Neural cell (in vitro differentiated cells): ENCODE results near the gene ALX4. TPM values are rescaled to one million over a fixed set of nuclear protein-coding genes. Genes with fewer than 3 reads are reported as not detected.

Experiments
- H2AFZ ChIP-seq: fragments of 200-600, 300-800 bp; sonication (generic), shearing (Covaris generic); 2 replicates; pipeline ENCODE4 v1.6.0; 2014; ENCODE audit warnings: low read depth, mild to moderate bottlenecking, antibody characterized with exemption, low read length, moderate library complexity
- H3F3A ChIP-seq: fragments of 200-600 bp; shearing (Covaris generic); 2 replicates; pipeline ENCODE4 v1.6.1; 2016; ENCODE audit warnings: mild to moderate bottlenecking, moderate library complexity, mixed read lengths, antibody characterized with exemption, low read length; ENCODE audit not compliant: insufficient read depth, poor library complexity, severe bottlenecking
- H3K27ac ChIP-seq: fragments of 200-600, 300-800 bp; sonication (generic), shearing (Covaris generic); 2 replicates; pipeline ENCODE4 v1.5.1; 2014; ENCODE audit warnings: mild to moderate bottlenecking, low read length, moderate library complexity
- H3K27me3 ChIP-seq: fragments of 300-800, 200-600 bp; sonication (generic), shearing (Covaris generic); 2 replicates; pipeline ENCODE4 v1.6.0; 2014; ENCODE audit warnings: mild to moderate bottlenecking, low read depth, low read length, moderate library complexity; ENCODE audit not compliant: insufficient read depth
- H3K36me3 ChIP-seq: fragments of 300-800, 200-600 bp; sonication (generic), shearing (Covaris generic); 2 replicates; pipeline ENCODE4 v1.5.1; 2014; ENCODE audit warnings: mild to moderate bottlenecking, antibody characterized with exemption, low read length, moderate library complexity; ENCODE audit not compliant: insufficient read depth
- H3K4me2 ChIP-seq: fragments of 300-800, 200-600 bp; sonication (generic), shearing (Covaris generic); 2 replicates; pipeline ENCODE4 v1.6.0; 2014; ENCODE audit warnings: mild to moderate bottlenecking, low read length
- H3K4me3 ChIP-seq: fragments of 300-800, 200-600 bp; sonication (generic), shearing (Covaris generic); 2 replicates; pipeline ENCODE4 v1.5.1; 2014; ENCODE audit warnings: mild to moderate bottlenecking, low read length, moderate library complexity
- H3K79me2 ChIP-seq: fragments of 200-600 bp; shearing (Covaris generic); replicated peaks from 2 replicates; pipeline ENCODE4 v1.6.0; 2014; ENCODE audit warnings: mild to moderate bottlenecking, low read length, moderate library complexity; ENCODE audit not compliant: insufficient read depth
- H3K9ac ChIP-seq: fragments of 300-800, 200-600 bp; sonication (generic), shearing (Covaris generic); 2 replicates; pipeline ENCODE4 v1.6.1; 2016; ENCODE audit warnings: mild to moderate bottlenecking, low read length, mixed read lengths
- H3K9me2 ChIP-seq: fragments of 200-600 bp; shearing (Covaris generic); 2 replicates; pipeline ENCODE4 v1.6.1; 2016; ENCODE audit warnings: mild to moderate bottlenecking, low read length, mixed read lengths; ENCODE audit not compliant: insufficient read depth
- H3K9me3 ChIP-seq: fragments of 200-600, 300-800 bp; sonication (generic), shearing (Covaris generic); 2 replicates; pipeline ENCODE4 v1.6.1; 2016; ENCODE audit warnings: mild to moderate bottlenecking, mixed run types, low read length, moderate library complexity, mixed read lengths
- H4K20me1 ChIP-seq: fragments of 200-600 bp; shearing (Covaris generic); 2 replicates; pipeline ENCODE4 v1.6.1; 2016; ENCODE audit warnings: mild to moderate bottlenecking, mixed run types; ENCODE audit not compliant: insufficient read depth
- EP300 ChIP-seq: fragments of 450-650 bp; conservative IDR thresholded peaks from 2 replicates; pipeline ENCODE4 v1.6.1; 2014; ENCODE audit warnings: antibody characterized with exemption, mild to moderate bottlenecking, moderate library complexity; ENCODE audit not compliant: poor library complexity, severe bottlenecking
- EZH2 ChIP-seq: fragments of 200-600, 300-800 bp; shearing (Covaris generic), sonication (generic); IDR thresholded peaks from 2 replicates; pipeline ENCODE4 v1.6.1; 2014; ENCODE audit warnings: antibody characterized with exemption, low read length, borderline replicate concordance, mild to moderate bottlenecking; ENCODE audit not compliant: insufficient read depth, poor library complexity, severe bottlenecking
- MXI1 ChIP-seq: fragments of 450-650 bp; conservative IDR thresholded peaks from 2 replicates; pipeline ENCODE4 v1.6.1; 2014; ENCODE audit warnings: antibody characterized with exemption, mild to moderate bottlenecking; ENCODE audit not compliant: poor library complexity, severe bottlenecking
- POLR2AphosphoS5 ChIP-seq: IDR thresholded peaks from 2 replicates; pipeline ENCODE4 v1.6.1; 2012
- SMC3 ChIP-seq: fragments of 450-650 bp; conservative IDR thresholded peaks from 2 replicates; pipeline ENCODE4 v1.6.1; 2014; ENCODE audit warnings: antibody characterized with exemption, mild to moderate bottlenecking, moderate library complexity; ENCODE audit not compliant: poor library complexity
- TAF1 ChIP-seq: IDR thresholded peaks from 2 replicates; pipeline ENCODE4 v1.6.1; 2012; ENCODE audit warnings: low read depth
- polyA plus RNA-seq: library from polyadenylated mRNA; depleted of rRNA; stranded (reverse); fragments of >200 nt; gene quantifications from 2 replicates; pipeline ENCODE4 v1.2.3, GENCODE V29; 2014
- TF ChIP-seq, protein P1 (sequence below): fragments of 450-650 bp; IDR thresholded peaks from 2 replicates; pipeline ENCODE4 v1.5.1; 2014; ENCODE audit warnings: antibody characterized with exemption, mild to moderate bottlenecking, moderate library complexity; ENCODE audit not compliant: poor library complexity, severe bottlenecking
- TF ChIP-seq, protein P2 (sequence below): IDR thresholded peaks from 2 replicates; pipeline ENCODE4 v1.6.1; 2012; ENCODE audit warnings: borderline replicate concordance

Gene ALX4
- polyA plus RNA-seq, 1 donor from 2014 or later: not detected

DNA sequence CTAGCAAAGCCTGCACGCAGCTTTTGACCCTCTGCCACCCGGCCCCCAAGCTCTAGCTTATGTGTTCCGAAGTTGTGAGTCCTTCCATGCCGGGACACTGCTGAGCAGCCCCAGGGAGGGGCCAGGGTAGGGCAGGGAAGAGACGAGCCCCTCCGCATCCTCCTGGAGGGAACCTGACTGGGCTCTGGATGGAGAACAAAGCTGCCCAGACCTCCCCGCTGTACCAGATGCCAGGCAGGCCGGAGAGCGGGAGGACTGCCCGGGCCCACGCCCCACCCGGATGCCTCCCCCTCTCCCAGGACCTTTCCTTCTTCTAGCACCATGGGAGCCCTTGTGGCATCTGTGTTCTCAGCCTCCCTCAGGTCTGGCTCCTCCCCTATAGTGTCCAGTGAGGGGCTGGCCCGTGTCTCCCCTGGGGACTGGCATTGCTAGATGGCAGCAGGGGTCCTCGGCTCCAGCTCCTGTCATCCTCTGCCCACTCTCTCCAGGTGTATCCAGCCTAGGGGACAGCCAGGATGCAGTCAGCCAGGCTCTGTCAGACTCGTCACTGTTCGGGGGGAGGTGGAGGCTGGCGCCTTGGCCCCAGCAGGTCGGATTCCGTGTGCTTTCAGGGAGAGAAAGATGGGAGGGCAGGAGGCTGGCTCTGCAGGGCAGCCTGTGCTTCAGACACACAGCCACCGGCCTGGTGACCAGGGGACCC lies 46.1 kb downstream of the ALX4 start:
- Histone ChIP-seq H3K4me3 (no peak overlapping the region), H3K9me3 (no peaks in the 10 kb centered on the region), H2AFZ (no peak overlapping the region), H4K20me1 (no peaks in the 10 kb centered on the region), H3K27me3 (no peaks in the 10 kb centered on the region), H3F3A (no peaks in the 10 kb centered on the region), H3K9me2 (no peaks in the 10 kb centered on the region), H3K27ac (no peak overlapping the region), H3K36me3 (no peaks in the 10 kb centered on the region), H3K9ac (no peak overlapping the region), H3K4me2 (no peak overlapping the region), H3K79me2 (no peaks in the 10 kb centered on the region)
- no peak for TF ChIP-seq EP300
- no peak for TF ChIP-seq EZH2
- TF ChIP-seq, protein P1, sequence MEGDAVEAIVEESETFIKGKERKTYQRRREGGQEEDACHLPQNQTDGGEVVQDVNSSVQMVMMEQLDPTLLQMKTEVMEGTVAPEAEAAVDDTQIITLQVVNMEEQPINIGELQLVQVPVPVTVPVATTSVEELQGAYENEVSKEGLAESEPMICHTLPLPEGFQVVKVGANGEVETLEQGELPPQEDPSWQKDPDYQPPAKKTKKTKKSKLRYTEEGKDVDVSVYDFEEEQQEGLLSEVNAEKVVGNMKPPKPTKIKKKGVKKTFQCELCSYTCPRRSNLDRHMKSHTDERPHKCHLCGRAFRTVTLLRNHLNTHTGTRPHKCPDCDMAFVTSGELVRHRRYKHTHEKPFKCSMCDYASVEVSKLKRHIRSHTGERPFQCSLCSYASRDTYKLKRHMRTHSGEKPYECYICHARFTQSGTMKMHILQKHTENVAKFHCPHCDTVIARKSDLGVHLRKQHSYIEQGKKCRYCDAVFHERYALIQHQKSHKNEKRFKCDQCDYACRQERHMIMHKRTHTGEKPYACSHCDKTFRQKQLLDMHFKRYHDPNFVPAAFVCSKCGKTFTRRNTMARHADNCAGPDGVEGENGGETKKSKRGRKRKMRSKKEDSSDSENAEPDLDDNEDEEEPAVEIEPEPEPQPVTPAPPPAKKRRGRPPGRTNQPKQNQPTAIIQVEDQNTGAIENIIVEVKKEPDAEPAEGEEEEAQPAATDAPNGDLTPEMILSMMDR: no peak
- no peak for TF ChIP-seq TAF1
- no peak for TF ChIP-seq SMC3
- no peak for TF ChIP-seq POLR2AphosphoS5

DNA sequence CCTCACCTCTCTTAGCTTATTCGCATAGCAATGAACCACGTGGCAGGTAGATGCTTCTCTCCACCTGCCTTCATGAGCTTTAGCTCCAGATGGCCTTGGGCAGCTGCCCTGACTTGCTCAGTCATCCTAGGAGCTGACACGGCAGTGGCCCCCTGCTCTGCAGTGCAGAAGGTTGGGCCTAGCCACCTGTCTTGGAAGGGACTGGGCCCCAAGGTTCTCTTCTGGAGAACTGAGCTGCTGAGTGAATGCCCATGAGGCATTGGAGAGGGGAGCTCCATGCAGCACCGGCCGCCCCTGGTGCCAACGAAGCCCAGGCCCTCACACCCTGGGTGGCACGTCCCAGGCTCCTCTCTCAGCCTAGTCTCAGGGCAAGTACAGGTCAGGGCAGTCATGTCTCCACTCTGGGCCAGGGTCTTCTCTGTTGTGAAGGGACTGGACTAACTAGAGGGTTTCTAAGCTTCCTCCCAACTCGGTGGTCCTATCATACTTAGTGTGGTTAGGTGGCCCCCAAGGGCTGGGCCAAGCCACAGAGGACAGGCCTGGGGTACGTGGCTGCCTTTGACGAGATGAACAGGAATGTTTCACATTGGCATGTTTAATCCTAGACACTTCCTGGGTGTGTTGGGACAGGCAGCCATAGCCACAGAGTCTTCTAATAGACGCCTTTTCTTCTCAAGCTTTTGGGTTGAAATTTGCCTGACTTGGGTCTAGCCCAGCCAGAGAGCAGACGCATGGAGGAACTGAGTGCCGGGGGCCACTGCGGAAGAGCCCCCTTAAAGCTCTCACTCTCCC lies 47.9 kb downstream of the ALX4 start:
- Histone ChIP-seq H3K36me3 (no peaks in the 10 kb centered on the region), H3K4me3 (no peak overlapping the region), H3K9ac (no peak overlapping the region), H3K27me3 (no peaks in the 10 kb centered on the region), H3K9me2 (no peaks in the 10 kb centered on the region), H2AFZ (no peak overlapping the region), H3K79me2 (no peaks in the 10 kb centered on the region), H3K27ac (no peak overlapping the region), H4K20me1 (no peaks in the 10 kb centered on the region), H3K9me3 (no peaks in the 10 kb centered on the region), H3K4me2 (no peak overlapping the region), H3F3A (no peaks in the 10 kb centered on the region)
- TF ChIP-seq, protein P2, sequence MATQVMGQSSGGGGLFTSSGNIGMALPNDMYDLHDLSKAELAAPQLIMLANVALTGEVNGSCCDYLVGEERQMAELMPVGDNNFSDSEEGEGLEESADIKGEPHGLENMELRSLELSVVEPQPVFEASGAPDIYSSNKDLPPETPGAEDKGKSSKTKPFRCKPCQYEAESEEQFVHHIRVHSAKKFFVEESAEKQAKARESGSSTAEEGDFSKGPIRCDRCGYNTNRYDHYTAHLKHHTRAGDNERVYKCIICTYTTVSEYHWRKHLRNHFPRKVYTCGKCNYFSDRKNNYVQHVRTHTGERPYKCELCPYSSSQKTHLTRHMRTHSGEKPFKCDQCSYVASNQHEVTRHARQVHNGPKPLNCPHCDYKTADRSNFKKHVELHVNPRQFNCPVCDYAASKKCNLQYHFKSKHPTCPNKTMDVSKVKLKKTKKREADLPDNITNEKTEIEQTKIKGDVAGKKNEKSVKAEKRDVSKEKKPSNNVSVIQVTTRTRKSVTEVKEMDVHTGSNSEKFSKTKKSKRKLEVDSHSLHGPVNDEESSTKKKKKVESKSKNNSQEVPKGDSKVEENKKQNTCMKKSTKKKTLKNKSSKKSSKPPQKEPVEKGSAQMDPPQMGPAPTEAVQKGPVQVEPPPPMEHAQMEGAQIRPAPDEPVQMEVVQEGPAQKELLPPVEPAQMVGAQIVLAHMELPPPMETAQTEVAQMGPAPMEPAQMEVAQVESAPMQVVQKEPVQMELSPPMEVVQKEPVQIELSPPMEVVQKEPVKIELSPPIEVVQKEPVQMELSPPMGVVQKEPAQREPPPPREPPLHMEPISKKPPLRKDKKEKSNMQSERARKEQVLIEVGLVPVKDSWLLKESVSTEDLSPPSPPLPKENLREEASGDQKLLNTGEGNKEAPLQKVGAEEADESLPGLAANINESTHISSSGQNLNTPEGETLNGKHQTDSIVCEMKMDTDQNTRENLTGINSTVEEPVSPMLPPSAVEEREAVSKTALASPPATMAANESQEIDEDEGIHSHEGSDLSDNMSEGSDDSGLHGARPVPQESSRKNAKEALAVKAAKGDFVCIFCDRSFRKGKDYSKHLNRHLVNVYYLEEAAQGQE: no peak
- no peak for TF ChIP-seq MXI1
- TF ChIP-seq TAF1: no peak
- no peak for TF ChIP-seq EZH2
